GM12878 (cell line): ENCODE data around the gene SLC38A1. TPM values are rescaled to one million over a fixed set of nuclear protein-coding genes. Genes with fewer than 3 reads are reported as not detected.
"Not testable (repeated sequence)": the region's sequence is repeated elsewhere in the genome, so short reads cannot be mapped to it uniquely, and the experiment has no call there.

Source experiments
- ATAC-seq: fragments of 200-7000 bp; cut with Tn5 transposase; 3 replicates; pipeline ENCODE4 v1.9.1; 2020; ENCODE audit warnings: mild to moderate bottlenecking, moderate library complexity
- BruUV-seq: library from RNA; stranded (reverse); fragments of 400-500 nt; replicated peaks from 2 replicates; lab custom pipeline; 2021; lab: Mats Ljungman, UMichigan
- CTCF ChIA-PET: fragments of 300-600 bp; sonication (Branson Sonifier 250); formaldehyde crosslinking; extraction: SDS; loops from one replicate; lab custom pipeline; 2021; ENCODE audit warnings: inconsistent platforms; lab: Yijun Ruan, JAX
- POLR2A ChIA-PET: fragments of 350-600 bp; formaldehyde crosslinking; extraction: SDS; loops from one replicate; lab custom pipeline; 2021; ENCODE audit warnings: inconsistent platforms; lab: Charles Lee
- RAD21 ChIA-PET: fragments of 300-600 bp; sonication (Branson Sonifier 250); formaldehyde crosslinking; loops from one replicate; lab custom pipeline; 2023; ENCODE audit warnings: antibody characterized with exemption; ENCODE audit not compliant: unreplicated experiment; lab: Charles Lee
- SMC1A ChIA-PET: fragments of 300-600 bp; sonication (Branson Sonifier 250); formaldehyde crosslinking; loops from one replicate; lab custom pipeline; 2023; ENCODE audit not compliant: unreplicated experiment, uncharacterized antibody; lab: Charles Lee
- DNase-seq: peaks from one replicate; pipeline ENCODE4 v3.0.0-alpha.2; 2011; ENCODE audit warnings: low read depth, low spot score
- FAIRE-seq: peaks from 3 replicates; lab custom pipeline; 2011; peaks lifted over from hg19 to GRCh38; lab: Jason Lieb, UNC
- H2AFZ ChIP-seq: 2 replicates; pipeline ENCODE4 v1.6.0; 2011; ENCODE audit warnings: low read depth, low read length, control low read depth; ENCODE audit not compliant: control insufficient read depth
- H3K27ac ChIP-seq: 2 replicates; pipeline ENCODE4 v1.5.1; 2011; ENCODE audit warnings: control low read depth; ENCODE audit not compliant: control insufficient read depth, insufficient read depth
- H3K27me3 ChIP-seq, 2 experiments: replicated peaks in 1 of 2; 2 replicates each; pipeline versions ENCODE4 v1.6.0 to v1.6.1; 2011; ENCODE audit warnings: low read length in 1 of 2; ENCODE audit not compliant: control insufficient read depth in 2 of 2, insufficient read depth in 2 of 2
- H3K36me3 ChIP-seq, 2 experiments: 2 replicates each; pipeline ENCODE4 v1.5.1; 2011; ENCODE audit warnings: low read length in 1 of 2; ENCODE audit not compliant: control insufficient read depth in 2 of 2, insufficient read depth in 2 of 2
- H3K4me1 ChIP-seq: 2 replicates; pipeline ENCODE4 v1.6.1; 2011; ENCODE audit warnings: mild to moderate bottlenecking, low read length, moderate library complexity, mixed read lengths; ENCODE audit not compliant: control insufficient read depth, insufficient read depth
- H3K4me2 ChIP-seq: 2 replicates; pipeline ENCODE4 v1.6.0; 2011; ENCODE audit warnings: control low read depth; ENCODE audit not compliant: control insufficient read depth, insufficient read depth
- H3K4me3 ChIP-seq: fragments of 200-600 bp; sonication (generic); 2 replicates; pipeline ENCODE4 v1.5.1; 2016
- H3K79me2 ChIP-seq: 2 replicates; pipeline ENCODE4 v1.6.0; 2011; ENCODE audit warnings: low read length; ENCODE audit not compliant: control insufficient read depth, insufficient read depth
- H3K9ac ChIP-seq: 2 replicates; pipeline ENCODE4 v1.8.0; 2011; ENCODE audit warnings: low read length, control low read depth, mixed read lengths; ENCODE audit not compliant: control insufficient read depth, insufficient read depth
- H3K9me3 ChIP-seq: replicated peaks from 3 replicates; pipeline ENCODE4 v1.5.1; 2011; ENCODE audit warnings: mild to moderate bottlenecking, low read length; ENCODE audit not compliant: control insufficient read depth, insufficient read depth
- H4K20me1 ChIP-seq: 2 replicates; pipeline ENCODE4 v1.6.0; 2011; ENCODE audit not compliant: control insufficient read depth, insufficient read depth
- ZBTB4 ChIP-seq: fragments of 450-650 bp; formaldehyde crosslinking; IDR thresholded peaks from 2 replicates; pipeline ENCODE4 v1.4.0; 2022; ENCODE audit warnings: mild to moderate bottlenecking, moderate library complexity
- ZNF687 ChIP-seq: fragments of 450-650 bp; IDR thresholded peaks from 2 replicates; pipeline ENCODE4 v1.6.1; 2017; ENCODE audit warnings: mild to moderate bottlenecking, moderate library complexity
- WGBS: methylation state at CpG from one replicate; pipeline ENCODE4 v1.1.6; 2016; ENCODE audit warnings: low lambda C conversion rate; ENCODE audit not compliant: insufficient replicate concordance, insufficient coverage; ENCODE audit errors: missing lambda C conversion rate; 5-methylcytosine and 5-hydroxymethylcytosine counted together
- in situ Hi-C: fragments of 300-500 bp; cut with MboI; formaldehyde crosslinking; loops from 9 replicates; pipeline ENCODE4 v1.14.3; 2018; ENCODE audit warnings: mixed read lengths
- intact Hi-C: fragments of 100-400 bp; cut with micrococcal nuclease; formaldehyde crosslinking; loops from one replicate; pipeline ENCODE4 v1.14.2; 2022; ENCODE audit not compliant: unreplicated experiment
- polyA plus RNA-seq, 11 experiments: library from polyadenylated mRNA; depleted of rRNA in 4 of 11; unstranded in 6 of 11; stranded (reverse) in 5 of 11; fragments of >200 nt; fragmentation: Nextera tagmentation in 4 of 11; fragmentation: Illumina TruSeq in 1 of 11; extraction: Ambion mirVana in 4 of 11; extraction: Trizol in 1 of 11; gene quantifications; 1 replicate in 1 of 11; 2 replicates in 10 of 11; pipeline versions ENCODE4 v1.2.1 to v1.2.3, GENCODE V29; 2011 to 2016; ENCODE audit warnings: inconsistent platforms in 2 of 11, missing spikeins in 2 of 11, low read depth in 1 of 11
- total RNA-seq, 4 experiments: library from RNA; depleted of rRNA in 3 of 4; stranded (reverse); fragments of >200 nt in 3 of 4; fragmentation: Illumina TruSeq in 1 of 4; extraction: Trizol in 1 of 4; gene quantifications; 2 replicates each; pipeline versions ENCODE4 v1.2.1 to v1.2.3, GENCODE V29; 2013 to 2021

Gene SLC38A1
- total and polyA plus RNA-seq, 10 of the 15 experiments (the other 5 are each of a cell fraction or from before 2014, with no cell fraction given): 38.1 to 191 (median 144) TPM

GRCh38 chr12:46253544-46254162 lies 15.2 kb downstream of the SLC38A1 start:
- H3K27ac ChIP-seq: no peak overlapping the region
- TF ChIP-seq ZNF687 (peak; percentile 22; the same call in 1 of the 2 replicates), ZBTB4 (CRISPR knock-in tag) (no peak)
- WGBS: 100% methylated on average over 2 of the region's 2 CpGs
- ChIA-PET CTCF (interaction anchor here (1.0 to 1.3 kb wide), 2 partner anchors 10 to 54 kb away, joined by 3 to 4 read pairs; no protein-coding TSS in a partner anchor), SMC1A (interaction anchor here (0.6 to 1.9 kb wide), 2 partner anchors 8 to 16 kb away, joined by 3 to 4 read pairs; partner anchors contain the start of gene SLC38A1), RAD21 (no interaction called here), POLR2A (interaction anchor here (1.3 kb wide), 1 partner anchor 10 kb away, joined by 4 read pairs; no protein-coding TSS in a partner anchor)
- BruUV-seq: TSS peak; percentile 0
- no peak overlapping the region for H2AFZ ChIP-seq
- peaks cover 8% of the 10 kb centered on the region; the same call in 2 of the 3 replicates for H3K9me3 ChIP-seq
- DNase-seq: no peak
- no peak for ATAC-seq
- no peak overlapping the region for H3K9ac ChIP-seq
- H3K4me3 ChIP-seq: no peak overlapping the region
- no peak overlapping the region for H3K4me2 ChIP-seq
- no peaks in the 10 kb centered on the region for H3K27me3 ChIP-seq
- in situ Hi-C loops (no loop called here), intact Hi-C loops (no loop called here)
- H3K79me2 ChIP-seq: peaks cover 79% of the 10 kb centered on the region
- no peak for FAIRE-seq
- no peaks in the 10 kb centered on the region for H3K4me1 ChIP-seq
- no peaks in the 10 kb centered on the region for H4K20me1 ChIP-seq
- peaks cover 0 to 15% of the 10 kb centered on the region in 2 experiments for H3K36me3 ChIP-seq

- H3K9me3 ChIP-seq, intact Hi-C loops, ATAC-seq, H2AFZ ChIP-seq, FAIRE-seq, RAD21 ChIA-PET, POLR2A ChIA-PET, in situ Hi-C loops, BruUV-seq, SMC1A ChIA-PET, H3K27ac ChIP-seq, H3K4me1 ChIP-seq, DNase-seq, H4K20me1 ChIP-seq, H3K9ac ChIP-seq, H3K27me3 ChIP-seq, H3K4me2 ChIP-seq, H3K4me3 ChIP-seq, CTCF ChIA-PET: not testable (repeated sequence)
- peaks cover 73% of the 10 kb centered on the region for H3K79me2 ChIP-seq
- H3K36me3 ChIP-seq: peaks cover 0 to 15% of the 10 kb centered on the region in 2 experiments; a peak in 2 of 4 replicates
- 97% methylated on average over 5 of the region's 5 CpGs for WGBS
Measured at GRCh38 chr12:46251994-46252393, 16.8 kb downstream of the SLC38A1 start.
